ENCODE data around the gene CXXC5. TPM values are rescaled to one million over a fixed set of nuclear protein-coding genes. Genes with fewer than 3 reads are reported as not detected.

CXXC5 gene
- total RNA-seq, 1 experiment from 2014 or later = 57.2 TPM

DNA sequence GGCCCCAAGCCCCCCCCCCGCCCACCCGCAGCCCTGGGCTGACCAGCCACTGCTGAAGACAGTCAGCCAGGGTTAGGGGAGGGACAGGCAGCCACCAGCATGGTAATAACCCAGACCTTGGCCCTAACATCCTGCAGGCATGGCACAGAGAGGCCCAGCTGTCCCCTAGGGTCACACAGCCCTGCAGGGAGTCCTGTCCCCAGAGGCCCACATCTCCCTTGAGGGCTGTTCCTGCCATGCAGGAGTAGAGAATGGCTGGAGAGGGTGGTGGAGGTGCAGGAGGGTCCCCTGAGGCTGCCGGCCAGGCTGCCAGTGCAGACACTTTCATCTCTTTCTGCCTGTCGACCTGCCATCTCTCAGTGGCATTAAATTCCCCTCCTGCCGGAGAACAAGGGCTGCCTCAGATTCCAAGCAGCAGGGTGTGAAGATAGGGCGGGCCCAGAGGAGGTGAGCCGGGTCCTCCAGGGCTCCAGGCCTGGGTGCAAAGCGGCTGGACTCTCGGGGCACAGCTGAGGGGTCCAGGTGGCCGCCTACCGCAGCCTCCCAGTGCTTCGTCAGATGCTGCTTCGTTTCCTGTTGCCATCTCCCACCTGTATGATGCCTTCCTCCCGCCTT lies 40.0 kb downstream of the CXXC5 start:
- no peak overlapping the region for H3K27ac ChIP-seq (ENCODE audit: low read depth, low read length, poor library complexity, severe bottlenecking)
- ChIA-PET POLR2A (ENCODE audit: low non-redundant PET) (no interaction called here), CTCF (interaction anchor here (1.3 kb wide), 1 partner anchor 23 kb away, joined by 6 read pairs; no protein-coding TSS in a partner anchor)
- H3K27me3 ChIP-seq (replicated peaks; ENCODE audit: insufficient read depth, low read depth, low read length, poor library complexity) = no peaks in the 10 kb centered on the region
- H3K9me3 ChIP-seq (ENCODE audit: low read depth, low read length, poor library complexity, severe bottlenecking) = no peaks in the 10 kb centered on the region
- H3K36me3 ChIP-seq (ENCODE audit: insufficient read depth, low read length, poor library complexity, severe bottlenecking) = peaks cover 6% of the 10 kb centered on the region
- no TSS peak for BruUV-seq (replicated peaks)
- no peak overlapping the region for H3K4me3 ChIP-seq (ENCODE audit: low read depth, low read length, poor library complexity, severe bottlenecking)
- TF ChIP-seq, protein P1, sequence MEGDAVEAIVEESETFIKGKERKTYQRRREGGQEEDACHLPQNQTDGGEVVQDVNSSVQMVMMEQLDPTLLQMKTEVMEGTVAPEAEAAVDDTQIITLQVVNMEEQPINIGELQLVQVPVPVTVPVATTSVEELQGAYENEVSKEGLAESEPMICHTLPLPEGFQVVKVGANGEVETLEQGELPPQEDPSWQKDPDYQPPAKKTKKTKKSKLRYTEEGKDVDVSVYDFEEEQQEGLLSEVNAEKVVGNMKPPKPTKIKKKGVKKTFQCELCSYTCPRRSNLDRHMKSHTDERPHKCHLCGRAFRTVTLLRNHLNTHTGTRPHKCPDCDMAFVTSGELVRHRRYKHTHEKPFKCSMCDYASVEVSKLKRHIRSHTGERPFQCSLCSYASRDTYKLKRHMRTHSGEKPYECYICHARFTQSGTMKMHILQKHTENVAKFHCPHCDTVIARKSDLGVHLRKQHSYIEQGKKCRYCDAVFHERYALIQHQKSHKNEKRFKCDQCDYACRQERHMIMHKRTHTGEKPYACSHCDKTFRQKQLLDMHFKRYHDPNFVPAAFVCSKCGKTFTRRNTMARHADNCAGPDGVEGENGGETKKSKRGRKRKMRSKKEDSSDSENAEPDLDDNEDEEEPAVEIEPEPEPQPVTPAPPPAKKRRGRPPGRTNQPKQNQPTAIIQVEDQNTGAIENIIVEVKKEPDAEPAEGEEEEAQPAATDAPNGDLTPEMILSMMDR (conservative IDR thresholded peaks at IDR 0.05; ENCODE audit: low read depth, low read length) = no peak
- no peak for TF ChIP-seq EZH2 (IDR thresholded peaks at IDR 0.05; ENCODE audit: borderline replicate concordance, low read depth, low read length, poor library complexity, severe bottlenecking)
- no peak for DNase-seq (ENCODE audit: low spot score)
- intact Hi-C loops (cut with micrococcal nuclease; ENCODE audit: unreplicated experiment) = no loop called here
- peaks cover 39% of the 10 kb centered on the region for H3K4me1 ChIP-seq (ENCODE audit: insufficient read depth, low read length, poor library complexity, severe bottlenecking)

DNA sequence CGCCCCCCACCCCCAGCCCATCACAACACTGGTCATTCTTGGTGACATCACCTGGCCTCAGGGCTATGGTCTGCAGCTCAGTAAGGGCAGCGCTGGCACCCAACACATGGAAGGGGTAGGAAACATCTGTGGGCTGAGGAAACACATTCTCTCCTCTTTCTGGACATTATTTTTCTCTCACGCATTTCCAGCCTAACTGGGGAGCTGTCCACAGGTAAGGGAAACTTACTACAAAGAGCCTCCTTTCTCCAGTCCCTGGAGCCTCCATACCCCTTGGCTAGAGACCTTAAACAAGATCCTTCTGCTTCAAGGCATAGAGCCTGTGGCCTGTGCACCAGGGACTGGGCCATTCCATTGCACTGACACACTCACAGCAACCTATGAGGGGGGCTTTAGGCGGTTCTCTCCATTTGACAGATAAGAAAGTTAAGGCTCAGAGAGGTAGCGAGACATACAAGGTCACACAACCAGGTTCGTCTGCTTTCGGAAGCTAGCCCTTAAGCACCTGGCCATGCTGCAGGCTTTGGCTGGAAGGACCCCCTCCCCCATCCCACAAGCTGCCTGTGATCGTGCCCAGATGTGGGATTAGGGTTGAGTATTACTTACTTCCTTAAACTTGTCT lies 40.7 kb downstream of the CXXC5 start:
- Histone ChIP-seq H3K27ac (ENCODE audit: low read depth, low read length, poor library complexity, severe bottlenecking) (no peak overlapping the region), H3K27me3 (replicated peaks; ENCODE audit: insufficient read depth, low read depth, low read length, poor library complexity) (no peaks in the 10 kb centered on the region), H3K36me3 (ENCODE audit: insufficient read depth, low read length, poor library complexity, severe bottlenecking) (no peaks in the 10 kb centered on the region), H3K4me3 (ENCODE audit: low read depth, low read length, poor library complexity, severe bottlenecking) (no peak overlapping the region), H3K9me3 (ENCODE audit: low read depth, low read length, poor library complexity, severe bottlenecking) (no peaks in the 10 kb centered on the region), H3K4me1 (ENCODE audit: insufficient read depth, low read length, poor library complexity, severe bottlenecking) (peaks cover 32% of the 10 kb centered on the region)
- ChIA-PET POLR2A (ENCODE audit: low non-redundant PET) (no interaction called here), CTCF (interaction anchor here (1.3 to 1.6 kb wide), 2 partner anchors 22 to 77 kb away, joined by 6 to 8 read pairs; no protein-coding TSS in a partner anchor)
- TF ChIP-seq, protein P1 (conservative IDR thresholded peaks at IDR 0.05; ENCODE audit: low read depth, low read length) = no peak
- TF ChIP-seq EZH2 (IDR thresholded peaks at IDR 0.05; ENCODE audit: borderline replicate concordance, low read depth, low read length, poor library complexity, severe bottlenecking) = no peak
- intact Hi-C loops (cut with micrococcal nuclease; ENCODE audit: unreplicated experiment) = no loop called here
- BruUV-seq (replicated peaks) = no TSS peak
- DNase-seq (ENCODE audit: low spot score) = no peak

DNA sequence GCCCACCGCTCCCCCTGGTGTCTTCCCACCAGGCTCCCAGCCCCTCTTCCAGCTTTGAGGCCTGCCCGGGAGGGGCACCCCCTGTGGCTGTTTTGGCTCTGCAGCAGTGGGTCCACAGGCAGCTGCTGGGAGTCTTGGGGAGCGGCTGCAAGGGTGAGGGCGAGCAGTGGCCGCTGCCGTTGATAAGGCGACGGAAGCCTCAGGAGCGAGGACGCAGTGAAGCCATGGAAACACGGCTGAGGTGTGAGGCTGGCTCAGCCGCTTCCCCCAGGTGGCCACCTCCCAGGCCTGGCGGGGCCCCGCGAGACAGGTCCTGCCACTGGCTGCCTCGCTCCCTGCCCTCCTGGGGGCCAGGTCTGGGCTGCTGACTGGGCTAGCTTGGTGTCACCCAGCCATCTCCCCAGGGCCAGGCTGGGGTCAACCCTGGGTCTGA lies 41.5 kb downstream of the CXXC5 start:
- Histone ChIP-seq H3K27ac (ENCODE audit: low read depth, low read length, poor library complexity, severe bottlenecking) (peak overlapping the region; percentile 52), H3K27me3 (replicated peaks; ENCODE audit: insufficient read depth, low read depth, low read length, poor library complexity) (no peaks in the 10 kb centered on the region), H3K36me3 (ENCODE audit: insufficient read depth, low read length, poor library complexity, severe bottlenecking) (no peaks in the 10 kb centered on the region), H3K4me1 (ENCODE audit: insufficient read depth, low read length, poor library complexity, severe bottlenecking) (peaks cover 25% of the 10 kb centered on the region), H3K9me3 (ENCODE audit: low read depth, low read length, poor library complexity, severe bottlenecking) (no peaks in the 10 kb centered on the region), H3K4me3 (ENCODE audit: low read depth, low read length, poor library complexity, severe bottlenecking) (no peak overlapping the region)
- intact Hi-C loops (cut with micrococcal nuclease; ENCODE audit: unreplicated experiment) = loop anchor here (1.0 kb wide), 1 partner anchor 56 kb away; no protein-coding TSS in a partner anchor
- no peak for DNase-seq (ENCODE audit: low spot score)
- ChIA-PET CTCF (interaction anchor here (1.3 to 1.8 kb wide), 3 partner anchors 21 to 76 kb away, joined by 6 to 11 read pairs (median 8); no protein-coding TSS in a partner anchor), POLR2A (ENCODE audit: low non-redundant PET) (no interaction called here)
- no peak for TF ChIP-seq EZH2 (IDR thresholded peaks at IDR 0.05; ENCODE audit: borderline replicate concordance, low read depth, low read length, poor library complexity, severe bottlenecking)
- TF ChIP-seq, protein P1 (conservative IDR thresholded peaks at IDR 0.05; ENCODE audit: low read depth, low read length) = no peak
- no TSS peak for BruUV-seq (replicated peaks)
